ENCODE results near the gene STK24. TPM values are rescaled to one million over a fixed set of nuclear protein-coding genes. Genes with fewer than 3 reads are reported as not detected.

Gene STK24
- total and polyA plus RNA-seq, 2 of the 4 experiments (the other 2 are of a cell fraction), result 29.2 to 43.4 TPM

- H3K4me3 ChIP-seq (ENCODE audit: insufficient read depth, low read depth, low read length), result no peak overlapping the region
- H3K9me1 ChIP-seq (ENCODE audit: insufficient read depth, low read length), result peaks cover 32% of the 10 kb centered on the region
- DNase-seq, result peak; percentile 46
- in situ Hi-C loops (cut with MboI; ENCODE audit: low sequenced_read_pairs), result no loop called here
- dilution Hi-C loops (cut with HindIII; ENCODE audit: low sequenced_read_pairs, unreplicated experiment), result no loop called here
- peaks cover 54 to 87% of the 10 kb centered on the region in 2 experiments for H3K79me1 ChIP-seq (ENCODE audit: low read depth in 1 of 2, low read length in 2 of 2)
- H4K20me1 ChIP-seq (ENCODE audit: insufficient read depth, low read length), result peaks cover 65% of the 10 kb centered on the region
- no TSS peak for BruUV-seq (replicated peaks)
- intact Hi-C loops (cut with micrococcal nuclease), result no loop called here
- peaks cover 15% of the 10 kb centered on the region for H3K4me1 ChIP-seq (ENCODE audit: control insufficient read depth, insufficient read depth, low read length)
- H4K91ac ChIP-seq (ENCODE audit: insufficient read depth, low read depth, low read length), result no peak overlapping the region
- no peak overlapping the region for H2BK20ac ChIP-seq (ENCODE audit: low read depth, low read length)
- peak overlapping the region; percentile 31; the same call in 1 of the 2 replicates for H4K5ac ChIP-seq (ENCODE audit: low read depth, low read length)
- peak overlapping the region; percentile 7; the same call in 1 of the 2 replicates for H3K23ac ChIP-seq (ENCODE audit: low read depth, low read length)
- peak overlapping the region; percentile 2; the same call in 1 of the 2 replicates for H3K4ac ChIP-seq (ENCODE audit: low read depth, low read length)
- WGBS, 2 experiments (ENCODE audit: extremely low coverage in 2 of 2, insufficient read length in 1 of 2), result 26% methylated on average over 7 of the region's 15 CpGs; no CpG with 5 or more reads in 1 of the 2 experiments
- H3K18ac ChIP-seq (ENCODE audit: low read depth, low read length), result 0 out of 2 replicates have a peak overlapping the region, but pooled peaks have one; percentile 9
- no peak overlapping the region for H2BK5ac ChIP-seq (ENCODE audit: low read depth, low read length, poor library complexity, severe bottlenecking)
- no peaks in the 10 kb centered on the region for H3K9me3 ChIP-seq (ENCODE audit: control insufficient read depth, insufficient read depth, low read length)
- H3K4me2 ChIP-seq (ENCODE audit: low read depth, low read length), result peak overlapping the region; percentile 86
- ChIA-PET CTCF (interaction anchor here (0.6 to 1.1 kb wide), 4 partner anchors 8 to 199 kb away, joined by 3 to 7 read pairs (median 4); no protein-coding TSS in a partner anchor), POLR2A (ENCODE audit: unreplicated experiment) (no interaction called here)
- peak; percentile 58 for ATAC-seq (ENCODE audit: low read depth)
- peak; percentile 90 for TF ChIP-seq CEBPB (IDR thresholded peaks at IDR 0.05; ENCODE audit: low read depth, low read length)
- no peak for TF ChIP-seq POLR2A (IDR thresholded peaks at IDR 0.05; ENCODE audit: low read depth, low read length)
- no peak for TF ChIP-seq MAZ (IDR thresholded peaks at IDR 0.05; ENCODE audit: borderline replicate concordance, low read depth, low read length)
- no peak for TF ChIP-seq RCOR1 (IDR thresholded peaks at IDR 0.05; ENCODE audit: insufficient replicate concordance, low read length)
- no peak for TF ChIP-seq RAD21 (IDR thresholded peaks at IDR 0.05; ENCODE audit: low read length)
- no peak for TF ChIP-seq MXI1 (IDR thresholded peaks at IDR 0.05; ENCODE audit: borderline replicate concordance, low read depth, low read length)
- H3K36me3 ChIP-seq (ENCODE audit: control insufficient read depth, insufficient read depth, low read length), result peaks cover 8% of the 10 kb centered on the region; the same call in 1 of the 2 replicates
- no peak overlapping the region for H3K9ac ChIP-seq (ENCODE audit: low read depth, low read length)
- peak overlapping the region in 1 of 2 experiments; percentile 19; a peak in 1 of 4 replicates for H4K8ac ChIP-seq (ENCODE audit: low read depth in 2 of 2, low read length in 2 of 2)
- no peak overlapping the region for H2AK9ac ChIP-seq (replicated peaks; ENCODE audit: low read depth, low read length, poor library complexity)
- 0 out of 2 replicates have a peak overlapping the region, but pooled peaks have one; percentile 0 for H3K14ac ChIP-seq (replicated peaks; ENCODE audit: low read depth, low read length)
- no peaks in the 10 kb centered on the region for H3K27me3 ChIP-seq (ENCODE audit: control insufficient read depth, insufficient read depth, low read length)
- no peak overlapping the region for H2BK120ac ChIP-seq (ENCODE audit: low read depth, low read length)
- H2AK5ac ChIP-seq (ENCODE audit: low read depth, low read length), result no peak overlapping the region
- H2BK15ac ChIP-seq (ENCODE audit: low read depth, low read length), result no peak overlapping the region
- H3K56ac ChIP-seq (ENCODE audit: extremely low read depth, insufficient read depth, low read length), result no peak overlapping the region
- H2AFZ ChIP-seq (replicated peaks; ENCODE audit: low read length, poor library complexity), result no peak overlapping the region
- peak overlapping the region; percentile 72; the same call in 1 of the 2 replicates for H3K27ac ChIP-seq (ENCODE audit: insufficient read depth, low read length)
These were observed 81.1 kb downstream of the STK24 start for GRCh38 chr13:98495627-98496478.
